Testis (tissue), 2 donors: ENCODE results near the gene PIP4K2B.
A peak's percentile ranks its signal among the peaks of the same experiment; 100 is the strongest.

Source experiments
- CTCF ChIP-seq, 3 experiments: fragments of 450-650 bp in 2 of 3; fragments of 200-600 bp in 1 of 3; sonication (generic) in 1 of 3; IDR thresholded peaks; one replicate each; pipeline ENCODE4 v1.5.1; 2016 to 2019; ENCODE audit warnings: antibody characterized with exemption in 3 of 3, mild to moderate bottlenecking in 2 of 3, moderate library complexity in 1 of 3
- POLR2A ChIP-seq: fragments of 450-650 bp; IDR thresholded peaks from one replicate; pipeline ENCODE4 v1.6.1; 2017; ENCODE audit warnings: antibody characterized with exemption, mild to moderate bottlenecking, moderate library complexity

GRCh38 chr17:38752308-38753070 is 46.9 kb downstream of the PIP4K2B start, which contains the start of gene PSMB3:
- TF ChIP-seq CTCF (IDR thresholded peaks at IDR 0.05) (peak in 2 of 3 experiments; percentile 2 to 26), POLR2A (no peak)
